ENCODE data around the gene CASTOR1.
A peak's percentile ranks its signal among the peaks of the same experiment; 100 is the strongest.

Gene CASTOR1

GRCh38 chr22:30288419-30289140, 725 bp downstream of the CASTOR1 start:
- peaks cover 45% of the 10 kb centered on the region for H3K36me3 Mint-ChIP-seq (ENCODE audit: low read depth)
- H3K27me3 Mint-ChIP-seq = peaks cover 2% of the 10 kb centered on the region
- intact Hi-C loops (cut with micrococcal nuclease) = loop anchor here (1.0 to 10.0 kb wide), 5 partner anchors 14 to 174 kb away; partner anchors contain the start of genes SF3A1 and TBC1D10A
- H3K27ac Mint-ChIP-seq = peak overlapping the region; percentile 90
- H3K4me3 Mint-ChIP-seq = peak overlapping the region; percentile 79
- peaks cover 77% of the 10 kb centered on the region for H3K4me1 Mint-ChIP-seq (ENCODE audit: low read depth)
- H3K9me3 Mint-ChIP-seq = no peaks in the 10 kb centered on the region

- H3K36me3 Mint-ChIP-seq (ENCODE audit: low read depth) = peaks cover 37% of the 10 kb centered on the region
- peaks cover 85% of the 10 kb centered on the region for H3K4me1 Mint-ChIP-seq (ENCODE audit: low read depth)
- H3K27me3 Mint-ChIP-seq = peaks cover 2% of the 10 kb centered on the region
- intact Hi-C loops (cut with micrococcal nuclease) = loop anchor here (1.0 to 10.0 kb wide), 4 partner anchors 36 to 173 kb away; partner anchors contain the start of genes RNF215 and TBC1D10A
- peak overlapping the region; percentile 90 for H3K27ac Mint-ChIP-seq
- peak overlapping the region; percentile 79 for H3K4me3 Mint-ChIP-seq
- no peaks in the 10 kb centered on the region for H3K9me3 Mint-ChIP-seq
Observed at GRCh38 chr22:30287648-30288418, 1.5 kb downstream of the CASTOR1 start.

- Mint-ChIP-seq H3K4me1 (ENCODE audit: low read depth) (peaks cover 93% of the 10 kb centered on the region), H3K9me3 (no peaks in the 10 kb centered on the region), H3K27me3 (peaks cover 2% of the 10 kb centered on the region), H3K36me3 (ENCODE audit: low read depth) (peaks cover 29% of the 10 kb centered on the region), H3K27ac (no peak overlapping the region), H3K4me3 (no peak overlapping the region)
- intact Hi-C loops (cut with micrococcal nuclease) = loop anchor here (1.0 to 10.0 kb wide), 4 partner anchors 24 to 172 kb away; partner anchors contain the start of gene RNF215
Observed at GRCh38 chr22:30286813-30287647, 2.3 kb downstream of the CASTOR1 start.

GRCh38 chr22:30286331-30286730, 3.0 kb downstream of the CASTOR1 start:
- Mint-ChIP-seq H3K27me3 (peaks cover 2% of the 10 kb centered on the region), H3K27ac (no peak overlapping the region), H3K36me3 (ENCODE audit: low read depth) (peaks cover 22% of the 10 kb centered on the region), H3K9me3 (no peaks in the 10 kb centered on the region), H3K4me3 (no peak overlapping the region), H3K4me1 (ENCODE audit: low read depth) (peaks cover 94% of the 10 kb centered on the region)
- intact Hi-C loops (cut with micrococcal nuclease) = loop anchor here (1.0 to 10.0 kb wide), 3 partner anchors 23 to 172 kb away; no protein-coding TSS in a partner anchor

DNA sequence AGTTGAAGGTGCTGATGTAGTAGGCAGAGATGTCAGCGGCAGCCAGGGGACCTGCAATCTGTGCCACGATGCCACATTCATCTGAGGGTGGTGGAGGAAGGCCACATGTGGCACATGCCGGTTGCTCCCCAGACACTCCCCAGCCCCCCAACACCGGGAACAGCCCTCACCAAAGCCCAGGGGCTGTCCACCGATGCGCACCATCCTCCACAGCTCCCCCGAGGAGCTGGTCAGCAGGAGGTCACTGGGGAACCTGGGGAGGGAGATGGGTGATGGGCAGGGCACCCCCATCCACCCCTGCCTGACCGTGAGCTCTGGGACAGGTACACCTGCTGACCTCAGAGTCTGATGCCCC, 3.5 kb downstream of the CASTOR1 start:
- H3K36me3 Mint-ChIP-seq (ENCODE audit: low read depth) = peaks cover 19% of the 10 kb centered on the region
- intact Hi-C loops (cut with micrococcal nuclease) = loop anchor here (1.0 to 10.0 kb wide), 3 partner anchors 23 to 171 kb away; no protein-coding TSS in a partner anchor
- peaks cover 2% of the 10 kb centered on the region for H3K27me3 Mint-ChIP-seq
- H3K4me1 Mint-ChIP-seq (ENCODE audit: low read depth) = peaks cover 94% of the 10 kb centered on the region
- H3K27ac Mint-ChIP-seq = no peak overlapping the region
- no peak overlapping the region for H3K4me3 Mint-ChIP-seq
- no peaks in the 10 kb centered on the region for H3K9me3 Mint-ChIP-seq

GRCh38 chr22:30285176-30285845, 4.0 kb downstream of the CASTOR1 start:
- no peak overlapping the region for H3K4me3 Mint-ChIP-seq
- peaks cover 19% of the 10 kb centered on the region for H3K36me3 Mint-ChIP-seq (ENCODE audit: low read depth)
- H3K9me3 Mint-ChIP-seq = no peaks in the 10 kb centered on the region
- intact Hi-C loops (cut with micrococcal nuclease) = loop anchor here (5.0 to 10.0 kb wide), 2 partner anchors 33 to 171 kb away; no protein-coding TSS in a partner anchor
- H3K27me3 Mint-ChIP-seq = peaks cover 2% of the 10 kb centered on the region
- peaks cover 94% of the 10 kb centered on the region for H3K4me1 Mint-ChIP-seq (ENCODE audit: low read depth)
- H3K27ac Mint-ChIP-seq = peak overlapping the region; percentile 74

GRCh38 chr22:30284666-30285065, 4.6 kb downstream of the CASTOR1 start:
- no peak overlapping the region for H3K4me3 Mint-ChIP-seq
- H3K4me1 Mint-ChIP-seq (ENCODE audit: low read depth) = peaks cover 91% of the 10 kb centered on the region
- H3K9me3 Mint-ChIP-seq = no peaks in the 10 kb centered on the region
- peaks cover 19% of the 10 kb centered on the region for H3K36me3 Mint-ChIP-seq (ENCODE audit: low read depth)
- H3K27me3 Mint-ChIP-seq = peaks cover 2% of the 10 kb centered on the region
- intact Hi-C loops (cut with micrococcal nuclease) = loop anchor here (5.0 to 10.0 kb wide), 2 partner anchors 32 to 170 kb away; no protein-coding TSS in a partner anchor
- peak overlapping the region; percentile 74 for H3K27ac Mint-ChIP-seq

DNA sequence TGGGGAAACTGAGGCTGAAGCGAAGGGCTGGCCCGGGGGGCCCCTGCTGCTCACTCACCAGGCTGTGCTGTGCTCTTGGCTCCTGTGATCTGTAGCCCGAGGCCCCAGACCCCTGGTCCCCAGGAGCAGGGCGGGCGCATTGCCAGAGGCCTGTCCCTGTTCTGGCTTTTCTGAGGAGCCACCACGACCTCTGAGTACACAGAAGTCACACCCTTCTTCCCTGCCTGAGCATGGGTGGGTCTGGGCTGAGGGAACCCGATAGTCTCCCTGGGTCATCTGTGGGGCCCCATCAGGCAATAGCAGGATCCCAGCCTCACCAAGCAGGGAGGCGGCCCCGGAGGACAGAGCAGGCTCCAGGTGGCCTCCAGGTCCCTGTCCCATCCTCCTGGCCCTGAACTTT, 5.1 kb downstream of the CASTOR1 start:
- peaks cover 2% of the 10 kb centered on the region for H3K27me3 Mint-ChIP-seq
- no peaks in the 10 kb centered on the region for H3K9me3 Mint-ChIP-seq
- intact Hi-C loops (cut with micrococcal nuclease) = loop anchor here (10.0 kb wide), 1 partner anchor 169 kb away; no protein-coding TSS in a partner anchor
- peaks cover 19% of the 10 kb centered on the region for H3K36me3 Mint-ChIP-seq (ENCODE audit: low read depth)
- peak overlapping the region; percentile 74 for H3K27ac Mint-ChIP-seq
- H3K4me3 Mint-ChIP-seq = no peak overlapping the region
- peaks cover 95% of the 10 kb centered on the region for H3K4me1 Mint-ChIP-seq (ENCODE audit: low read depth)

- peaks cover 2% of the 10 kb centered on the region for H3K27me3 Mint-ChIP-seq
- peaks cover 19% of the 10 kb centered on the region for H3K36me3 Mint-ChIP-seq (ENCODE audit: low read depth)
- H3K4me1 Mint-ChIP-seq (ENCODE audit: low read depth) = peaks cover 97% of the 10 kb centered on the region
- H3K9me3 Mint-ChIP-seq = no peaks in the 10 kb centered on the region
- peak overlapping the region; percentile 74 for H3K27ac Mint-ChIP-seq
- no peak overlapping the region for H3K4me3 Mint-ChIP-seq
- intact Hi-C loops (cut with micrococcal nuclease) = loop anchor here (10.0 kb wide), 1 partner anchor 169 kb away; no protein-coding TSS in a partner anchor
Observed at GRCh38 chr22:30283342-30283741, 6.0 kb downstream of the CASTOR1 start.

DNA sequence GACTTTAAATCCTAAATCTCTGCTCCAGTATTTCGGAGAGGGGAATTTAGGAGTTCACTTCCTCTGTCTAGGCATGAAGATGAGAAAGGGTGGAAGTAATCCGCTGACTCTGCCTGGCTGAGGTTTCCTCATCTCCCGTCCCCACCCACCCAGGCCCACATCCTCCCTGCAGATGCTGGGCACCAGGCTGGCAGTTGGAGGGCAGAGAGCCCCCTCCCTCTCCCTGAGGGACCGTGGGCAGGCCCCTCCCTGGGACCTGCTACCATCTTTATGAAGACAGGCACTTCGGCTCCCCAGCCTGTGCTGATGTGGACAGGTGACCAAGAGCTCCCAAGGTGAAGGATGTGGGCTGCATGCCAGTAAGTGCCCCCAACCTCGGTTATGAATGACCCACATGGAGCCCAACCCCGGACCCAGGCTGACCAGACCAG, 6.7 kb downstream of the CASTOR1 start:
- peaks cover 8% of the 10 kb centered on the region for H3K27me3 Mint-ChIP-seq
- intact Hi-C loops (cut with micrococcal nuclease) = loop anchor here (10.0 kb wide), 1 partner anchor 168 kb away; no protein-coding TSS in a partner anchor
- no peaks in the 10 kb centered on the region for H3K9me3 Mint-ChIP-seq
- peaks cover 97% of the 10 kb centered on the region for H3K4me1 Mint-ChIP-seq (ENCODE audit: low read depth)
- H3K27ac Mint-ChIP-seq = peak overlapping the region; percentile 74
- peaks cover 19% of the 10 kb centered on the region for H3K36me3 Mint-ChIP-seq (ENCODE audit: low read depth)
- peak overlapping the region; percentile 15 for H3K4me3 Mint-ChIP-seq

DNA sequence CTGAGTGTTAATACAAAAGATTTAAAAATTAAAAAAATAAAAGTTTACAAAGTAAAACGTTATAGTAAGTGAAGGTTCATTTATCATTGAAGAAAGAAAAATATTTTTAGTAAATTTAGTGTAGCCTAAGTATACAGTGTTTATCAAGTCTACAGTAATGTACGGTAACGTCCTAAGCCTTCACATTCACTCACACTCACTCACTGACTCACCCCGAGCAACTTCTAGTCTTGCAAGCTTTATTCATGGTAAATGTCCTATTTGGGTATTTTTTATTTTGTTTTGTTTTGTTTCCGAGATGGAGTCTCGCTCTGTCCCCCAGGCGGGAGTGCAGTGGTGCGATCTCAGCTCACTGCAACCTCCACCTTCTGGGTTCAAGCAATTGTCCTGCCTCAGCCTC, 8.8 kb downstream of the CASTOR1 start:
- H3K36me3 Mint-ChIP-seq (ENCODE audit: low read depth) = peaks cover 9% of the 10 kb centered on the region
- intact Hi-C loops (cut with micrococcal nuclease) = loop anchor here (10.0 kb wide), 1 partner anchor 166 kb away; no protein-coding TSS in a partner anchor
- no peaks in the 10 kb centered on the region for H3K9me3 Mint-ChIP-seq
- peaks cover 17% of the 10 kb centered on the region for H3K27me3 Mint-ChIP-seq
- H3K4me3 Mint-ChIP-seq = no peak overlapping the region
- peaks cover 91% of the 10 kb centered on the region for H3K4me1 Mint-ChIP-seq (ENCODE audit: low read depth)
- H3K27ac Mint-ChIP-seq = no peak overlapping the region

DNA sequence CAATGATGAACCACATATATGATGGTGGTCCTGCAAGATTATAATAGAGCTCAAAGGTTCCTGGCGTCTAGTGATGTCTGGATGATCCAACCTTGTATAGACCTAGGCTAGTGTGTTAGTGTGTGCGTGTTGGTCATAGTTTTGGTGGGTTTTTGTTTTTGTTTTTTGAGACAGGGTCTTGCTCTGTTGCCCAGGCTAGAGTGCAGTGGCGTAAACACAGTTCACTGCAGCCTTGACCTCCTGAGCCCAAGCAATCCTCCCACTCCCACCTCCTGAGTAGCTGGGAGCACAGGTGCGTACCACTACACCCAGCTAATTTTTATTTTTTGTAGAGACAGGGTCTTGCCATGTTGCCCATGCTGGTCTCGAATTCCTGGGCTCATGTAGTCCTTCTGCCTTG, 9.4 kb downstream of the CASTOR1 start:
- Mint-ChIP-seq H3K27ac (peak overlapping the region; percentile 77), H3K27me3 (peaks cover 19% of the 10 kb centered on the region), H3K36me3 (ENCODE audit: low read depth) (peaks cover 4% of the 10 kb centered on the region), H3K4me1 (ENCODE audit: low read depth) (peaks cover 91% of the 10 kb centered on the region), H3K4me3 (no peak overlapping the region), H3K9me3 (no peaks in the 10 kb centered on the region)
- intact Hi-C loops (cut with micrococcal nuclease) = loop anchor here (10.0 kb wide), 1 partner anchor 165 kb away; no protein-coding TSS in a partner anchor
